HEK293T (cell line): Measurements from ENCODE around the gene VBP1.
"Not testable (repeated sequence)": the region's sequence is repeated elsewhere in the genome, so short reads cannot be mapped to it uniquely, and the experiment has no call there.

Experiments used
- BHLHE40 ChIP-seq: fragments of 450-650 bp; IDR thresholded peaks from 2 replicates; pipeline ENCODE4 v1.6.1; 2016; ENCODE audit warnings: mild to moderate bottlenecking, moderate library complexity, borderline replicate concordance
- ELF4 ChIP-seq: fragments of 450-650 bp; IDR thresholded peaks from 2 replicates; pipeline ENCODE4 v1.6.1; 2017; ENCODE audit warnings: antibody characterized with exemption
- FOXA1 ChIP-seq: fragments of 450-650 bp; IDR thresholded peaks from 2 replicates; pipeline ENCODE4 v1.6.1; 2016; ENCODE audit warnings: mild to moderate bottlenecking
- FOXK2 ChIP-seq: fragments of 450-650 bp; IDR thresholded peaks from 2 replicates; pipeline ENCODE4 v1.6.1; 2016; ENCODE audit warnings: mild to moderate bottlenecking
- FOXM1 ChIP-seq: fragments of 450-650 bp; IDR thresholded peaks from 2 replicates; pipeline ENCODE4 v1.6.1; 2017; ENCODE audit warnings: mild to moderate bottlenecking, borderline replicate concordance
- L3MBTL2 ChIP-seq: fragments of 450-650 bp; conservative IDR thresholded peaks from 2 replicates; pipeline ENCODE4 v1.6.1; 2016; ENCODE audit warnings: mild to moderate bottlenecking
- LEF1 ChIP-seq: fragments of 450-650 bp; IDR thresholded peaks from 2 replicates; pipeline ENCODE4 v1.6.1; 2017; ENCODE audit warnings: mild to moderate bottlenecking, borderline replicate concordance
- NFRKB ChIP-seq: fragments of 450-650 bp; IDR thresholded peaks from 2 replicates; pipeline ENCODE4 v1.6.1; 2016; ENCODE audit warnings: mild to moderate bottlenecking, moderate library complexity
- SP1 ChIP-seq: fragments of 450-650 bp; IDR thresholded peaks from 2 replicates; pipeline ENCODE4 v1.6.1; 2017
- SUZ12 ChIP-seq: fragments of 450-650 bp; IDR thresholded peaks from 2 replicates; pipeline ENCODE4 v1.6.1; 2016; ENCODE audit warnings: mild to moderate bottlenecking
- TARDBP ChIP-seq: fragments of 450-650 bp; IDR thresholded peaks from 2 replicates; pipeline ENCODE4 v1.6.1; 2016
- ZNF384 ChIP-seq: fragments of 450-650 bp; IDR thresholded peaks from 2 replicates; pipeline ENCODE4 v1.6.1; 2016
- TF ChIP-seq, protein P1 (sequence below): fragments of 450-650 bp; IDR thresholded peaks from 2 replicates; pipeline ENCODE4 v1.6.1; 2016

DNA sequence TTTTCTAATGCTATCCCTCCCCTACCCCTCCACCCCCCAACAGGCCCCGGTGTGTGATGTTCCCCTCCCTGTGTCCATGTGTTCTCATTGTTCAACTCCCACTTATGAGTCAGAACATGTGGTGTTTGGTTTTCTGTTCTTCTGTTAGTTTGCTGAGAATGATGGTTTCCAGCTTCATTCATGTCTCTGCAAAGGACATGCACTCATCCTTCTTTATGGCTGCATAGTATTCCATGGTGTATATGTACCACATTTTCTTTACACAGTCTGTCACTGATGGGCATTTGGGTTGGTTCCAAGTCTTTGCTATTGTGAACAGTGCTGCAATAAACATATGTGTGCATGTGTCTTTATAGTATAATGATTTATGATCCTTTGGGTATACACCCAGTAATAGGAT is 51.7 kb downstream of the VBP1 start:
- TF ChIP-seq L3MBTL2, SP1, ZNF384, NFRKB, BHLHE40, SUZ12, FOXK2, FOXA1, TARDBP, ELF4, LEF1, FOXM1: not testable (repeated sequence)
- TF ChIP-seq, protein P1, sequence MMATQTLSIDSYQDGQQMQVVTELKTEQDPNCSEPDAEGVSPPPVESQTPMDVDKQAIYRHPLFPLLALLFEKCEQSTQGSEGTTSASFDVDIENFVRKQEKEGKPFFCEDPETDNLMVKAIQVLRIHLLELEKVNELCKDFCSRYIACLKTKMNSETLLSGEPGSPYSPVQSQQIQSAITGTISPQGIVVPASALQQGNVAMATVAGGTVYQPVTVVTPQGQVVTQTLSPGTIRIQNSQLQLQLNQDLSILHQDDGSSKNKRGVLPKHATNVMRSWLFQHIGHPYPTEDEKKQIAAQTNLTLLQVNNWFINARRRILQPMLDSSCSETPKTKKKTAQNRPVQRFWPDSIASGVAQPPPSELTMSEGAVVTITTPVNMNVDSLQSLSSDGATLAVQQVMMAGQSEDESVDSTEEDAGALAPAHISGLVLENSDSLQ, result not testable (repeated sequence)
